Astrocyte (in vitro differentiated cells and primary cell): ENCODE data around the gene SIVA1. TPM values are rescaled to one million over a fixed set of nuclear protein-coding genes. Genes with fewer than 3 reads are reported as not detected.

Experiments used
- DNase-seq: peaks from one replicate; pipeline ENCODE4 v3.0.0-alpha.2; 2010; ENCODE audit warnings: low read depth
- FAIRE-seq: peaks from 2 replicates; lab custom pipeline; 2011; peaks lifted over from hg19 to GRCh38; lab: Jason Lieb, UNC
- H2AFZ ChIP-seq: 2 replicates; pipeline ENCODE4 v1.6.0; 2012; ENCODE audit warnings: low read depth, low read length, inconsistent platforms
- H3K27ac ChIP-seq: 2 replicates; pipeline ENCODE4 v1.5.1; 2011; ENCODE audit warnings: low read depth, low read length, inconsistent platforms
- H3K27me3 ChIP-seq: 2 replicates; pipeline ENCODE4 v1.6.0; 2011; ENCODE audit warnings: low read length, inconsistent platforms; ENCODE audit not compliant: insufficient read depth
- H3K36me3 ChIP-seq: 2 replicates; pipeline ENCODE4 v1.5.1; 2011; ENCODE audit warnings: low read length, inconsistent platforms; ENCODE audit not compliant: insufficient read depth
- H3K4me1 ChIP-seq: 2 replicates; pipeline ENCODE4 v1.5.1; 2011; ENCODE audit warnings: low read length, inconsistent platforms; ENCODE audit not compliant: insufficient read depth
- H3K4me2 ChIP-seq: 2 replicates; pipeline ENCODE4 v1.6.0; 2012; ENCODE audit warnings: low read length, inconsistent platforms
- H3K4me3 ChIP-seq: 2 replicates; pipeline ENCODE4 v1.5.1; 2011; ENCODE audit warnings: low read depth, mild to moderate bottlenecking, low read length, inconsistent platforms; ENCODE audit not compliant: insufficient read depth
- H3K79me2 ChIP-seq: 2 replicates; pipeline ENCODE4 v1.6.0; 2012; ENCODE audit warnings: mild to moderate bottlenecking, low read length, inconsistent platforms; ENCODE audit not compliant: insufficient read depth
- H3K9ac ChIP-seq: 2 replicates; pipeline ENCODE4 v1.6.0; 2012; ENCODE audit warnings: mild to moderate bottlenecking, low read length, inconsistent platforms
- H3K9me3 ChIP-seq: 2 replicates; pipeline ENCODE4 v1.5.1; 2012; ENCODE audit warnings: low read depth, mild to moderate bottlenecking, low read length, inconsistent platforms; ENCODE audit not compliant: insufficient read depth
- H4K20me1 ChIP-seq: 2 replicates; pipeline ENCODE4 v1.6.0; 2012; ENCODE audit warnings: low read length, inconsistent platforms; ENCODE audit not compliant: insufficient read depth
- H3K27ac Mint-ChIP-seq: one replicate; pipeline ENCODE4 v1.8.0; 2021; ENCODE audit warnings: mild to moderate bottlenecking, mixed read lengths; ENCODE audit not compliant: unreplicated experiment
- H3K27me3 Mint-ChIP-seq: one replicate; pipeline ENCODE4 v1.8.0; 2021; ENCODE audit warnings: low read depth, mixed read lengths; ENCODE audit not compliant: unreplicated experiment
- H3K36me3 Mint-ChIP-seq: one replicate; pipeline ENCODE4 v1.8.0; 2021; ENCODE audit warnings: low read depth, mixed read lengths; ENCODE audit not compliant: unreplicated experiment
- H3K4me1 Mint-ChIP-seq: one replicate; pipeline ENCODE4 v1.8.0; 2021; ENCODE audit warnings: low read depth, mixed read lengths; ENCODE audit not compliant: unreplicated experiment
- H3K4me3 Mint-ChIP-seq: one replicate; pipeline ENCODE4 v1.8.0; 2021; ENCODE audit warnings: mild to moderate bottlenecking, moderate library complexity, mixed read lengths; ENCODE audit not compliant: unreplicated experiment
- H3K9me3 Mint-ChIP-seq: one replicate; pipeline ENCODE4 v1.8.0; 2021; ENCODE audit warnings: mild to moderate bottlenecking, mixed read lengths; ENCODE audit not compliant: unreplicated experiment
- CTCF ChIP-seq: IDR thresholded peaks from 2 replicates; pipeline ENCODE4 v1.5.1; 2011; ENCODE audit warnings: low read depth, mild to moderate bottlenecking, inconsistent platforms, low read length, moderate library complexity; ENCODE audit not compliant: insufficient read depth
- EZH2 ChIP-seq: IDR thresholded peaks from 2 replicates; pipeline ENCODE4 v1.6.1; 2012; ENCODE audit warnings: mild to moderate bottlenecking, low read length, inconsistent platforms; ENCODE audit not compliant: insufficient read depth
- total RNA-seq: library from RNA; stranded (reverse); gene quantifications from 2 replicates; pipeline ENCODE4 v1.2.1, GENCODE V29; 2021

Gene SIVA1
- total RNA-seq, 1 donor from 2014 or later = 51.0 TPM

- FAIRE-seq (no peak), DNase-seq (no peak)
- H3K9ac ChIP-seq = no peak overlapping the region
- H2AFZ ChIP-seq = no peak overlapping the region
- H4K20me1 ChIP-seq = peaks cover 94% of the 10 kb centered on the region
- H3K36me3 ChIP-seq = no peaks in the 10 kb centered on the region
- Mint-ChIP-seq H3K9me3 (no peaks in the 10 kb centered on the region), H3K36me3 (peaks cover 2% of the 10 kb centered on the region), H3K27ac (no peak overlapping the region), H3K4me1 (no peaks in the 10 kb centered on the region), H3K27me3 (no peaks in the 10 kb centered on the region), H3K4me3 (no peak overlapping the region)
- H3K27ac ChIP-seq = no peak overlapping the region
- no peaks in the 10 kb centered on the region for H3K27me3 ChIP-seq
- TF ChIP-seq EZH2 (no peak), CTCF (no peak)
- H3K79me2 ChIP-seq = peaks cover 57% of the 10 kb centered on the region
- no peak overlapping the region for H3K4me3 ChIP-seq
- no peak overlapping the region for H3K4me2 ChIP-seq
- no peaks in the 10 kb centered on the region for H3K4me1 ChIP-seq
- H3K9me3 ChIP-seq = no peaks in the 10 kb centered on the region
Observed at GRCh38 chr14:104784218-104784568, 31.2 kb downstream of the SIVA1 start.

- Histone ChIP-seq H2AFZ (no peak overlapping the region), H3K79me2 (peaks cover 66% of the 10 kb centered on the region), H3K27me3 (no peaks in the 10 kb centered on the region), H3K4me3 (no peak overlapping the region), H3K4me1 (no peaks in the 10 kb centered on the region), H4K20me1 (peaks cover 95% of the 10 kb centered on the region), H3K36me3 (no peaks in the 10 kb centered on the region), H3K9me3 (no peaks in the 10 kb centered on the region), H3K4me2 (no peak overlapping the region), H3K9ac (no peak overlapping the region), H3K27ac (no peak overlapping the region)
- TF ChIP-seq CTCF (no peak), EZH2 (no peak)
- no peaks in the 10 kb centered on the region for H3K9me3 Mint-ChIP-seq
- no peaks in the 10 kb centered on the region for H3K27me3 Mint-ChIP-seq
- peaks cover 4% of the 10 kb centered on the region for H3K36me3 Mint-ChIP-seq
- DNase-seq (no peak), FAIRE-seq (no peak)
- H3K27ac Mint-ChIP-seq = no peak overlapping the region
- H3K4me3 Mint-ChIP-seq = no peak overlapping the region
- no peaks in the 10 kb centered on the region for H3K4me1 Mint-ChIP-seq
Observed at GRCh38 chr14:104784846-104785707, 32.1 kb downstream of the SIVA1 start.

GRCh38 chr14:104785708-104786080, 32.7 kb downstream of the SIVA1 start:
- no peak overlapping the region for H3K27ac Mint-ChIP-seq
- no peaks in the 10 kb centered on the region for H3K9me3 Mint-ChIP-seq
- Histone ChIP-seq H3K4me1 (no peaks in the 10 kb centered on the region), H3K9ac (no peak overlapping the region), H3K9me3 (no peaks in the 10 kb centered on the region), H2AFZ (no peak overlapping the region), H3K36me3 (no peaks in the 10 kb centered on the region), H3K4me2 (no peak overlapping the region), H3K4me3 (no peak overlapping the region), H3K79me2 (peaks cover 72% of the 10 kb centered on the region), H3K27ac (no peak overlapping the region), H4K20me1 (peaks cover 96% of the 10 kb centered on the region), H3K27me3 (no peaks in the 10 kb centered on the region)
- H3K27me3 Mint-ChIP-seq = no peaks in the 10 kb centered on the region
- no peak for TF ChIP-seq EZH2
- no peak for TF ChIP-seq CTCF
- H3K36me3 Mint-ChIP-seq = peaks cover 4% of the 10 kb centered on the region
- no peak overlapping the region for H3K4me3 Mint-ChIP-seq
- no peak for DNase-seq
- H3K4me1 Mint-ChIP-seq = no peaks in the 10 kb centered on the region
- no peak for FAIRE-seq
